Activated CD4-positive, alpha-beta T cell treated with anti-CD3 and anti-CD28 coated beads for 48 hours (primary cell): ENCODE measurements around the gene TGFB1.
"Not testable (repeated sequence)": the region's sequence is repeated elsewhere in the genome, so short reads cannot be mapped to it uniquely, and the experiment has no call there.

Experiments
- DNase-seq: peaks from one replicate; pipeline ENCODE4 v3.0.0-alpha.2; 2020

The TGFB1 gene

DNA sequence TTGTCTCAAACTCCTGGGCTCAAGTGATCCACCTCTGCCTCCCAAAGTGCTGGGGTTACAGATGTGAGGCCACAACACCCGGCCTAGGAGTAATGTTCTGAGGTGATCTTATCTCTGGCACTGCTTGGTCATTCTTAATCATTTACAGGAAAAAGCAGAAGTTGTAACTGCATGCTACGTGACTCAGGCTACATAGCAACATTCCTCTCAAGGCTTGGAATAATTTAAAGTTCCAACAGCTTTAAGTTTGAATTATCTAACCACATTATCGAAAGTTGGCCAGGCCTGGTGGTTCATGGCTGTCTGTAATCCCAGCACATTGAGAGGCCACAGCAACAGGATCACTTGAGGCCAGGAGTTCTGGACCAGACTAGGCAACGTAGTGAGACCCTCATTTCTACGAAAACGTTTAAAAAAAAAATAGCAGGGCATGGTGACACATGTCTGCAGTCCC is 14.2 kb upstream of the TGFB1 start:
- DNase-seq: no peak

DNA sequence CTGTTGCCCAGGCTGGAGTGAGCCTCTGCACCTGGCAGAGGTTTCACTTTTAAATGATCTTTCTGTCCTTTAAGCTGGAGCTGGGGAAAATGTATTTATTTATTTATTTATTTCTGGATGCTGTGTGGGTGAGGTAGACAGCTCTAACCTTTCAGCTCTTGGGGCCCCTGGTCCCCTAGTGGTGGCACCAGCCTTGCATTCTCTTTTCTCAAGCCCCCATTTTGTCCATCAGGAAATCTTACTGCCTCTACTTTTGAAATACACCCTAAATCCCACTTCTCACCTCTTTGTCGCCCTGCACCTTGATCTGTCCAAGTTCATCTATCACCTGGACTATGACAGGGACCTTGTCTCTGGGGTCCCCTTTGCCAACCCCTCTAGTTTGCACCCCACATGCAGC is 12.4 kb upstream of the TGFB1 start:
- DNase-seq: peak; percentile 48

DNA sequence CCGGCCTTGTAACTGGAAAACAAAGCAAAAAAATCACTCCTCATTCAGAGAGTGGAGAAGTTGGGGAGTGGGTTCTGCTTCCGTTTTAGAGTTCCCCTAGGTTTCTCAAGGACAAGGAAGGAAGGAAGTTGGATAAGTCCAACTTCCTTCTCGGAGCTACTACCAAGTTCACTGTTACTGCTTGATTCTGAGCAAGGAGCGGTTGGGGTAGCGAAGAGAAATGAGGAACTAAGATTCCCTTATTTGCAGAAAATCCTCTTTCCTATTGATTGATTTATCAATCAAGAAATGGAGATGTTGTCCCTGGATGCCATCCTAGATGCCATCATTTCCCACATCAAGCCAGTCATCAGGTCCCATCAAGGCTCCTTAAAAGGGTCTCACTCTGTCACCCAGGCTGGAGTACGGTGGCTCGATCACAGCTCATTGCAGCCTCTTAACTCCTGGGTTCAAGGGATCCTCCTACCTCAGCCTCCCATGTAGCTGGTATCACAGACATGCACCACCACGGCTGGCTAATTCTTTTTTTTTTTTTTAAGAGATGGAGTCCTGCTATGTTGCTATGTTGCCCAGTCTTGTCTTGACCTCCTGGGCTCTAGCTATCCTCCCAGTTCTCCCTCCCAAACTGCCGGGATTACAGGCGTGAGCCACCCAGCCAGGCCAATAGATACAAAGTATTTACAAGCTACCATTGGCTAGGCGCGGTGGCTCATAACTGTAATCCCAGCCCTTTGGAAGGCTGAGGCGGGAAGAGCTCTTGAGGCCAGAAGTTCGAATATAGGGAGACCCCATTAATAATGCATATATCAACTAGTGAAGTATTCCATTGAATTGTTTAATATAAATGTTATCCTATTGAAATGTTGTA is 11.0 kb upstream of the TGFB1 start:
- no peak for DNase-seq

- DNase-seq: peak; percentile 98
Observed at GRCh38 chr19:41363753-41364523, 10.2 kb upstream of the TGFB1 start, which contains the start of gene B9D2. Gene B9D2 (minus strand): TSS chr19:41364149. CDS start chr19:41363519, 630 bp downstream.

- DNase-seq: no peak
Observed at GRCh38 chr19:41363371-41363752, 9.6 kb upstream of the TGFB1 start.

GRCh38 chr19:41362143-41362847 is 8.6 kb upstream of the TGFB1 start:
- DNase-seq: no peak

GRCh38 chr19:41359741-41360140 is 6.0 kb upstream of the TGFB1 start:
- DNase-seq: no peak

- no peak for DNase-seq
Observed at GRCh38 chr19:41357746-41358145, 4.0 kb upstream of the TGFB1 start.

- DNase-seq: peak; percentile 43
Observed at GRCh38 chr19:41356984-41357739, 3.4 kb upstream of the TGFB1 start.

DNA sequence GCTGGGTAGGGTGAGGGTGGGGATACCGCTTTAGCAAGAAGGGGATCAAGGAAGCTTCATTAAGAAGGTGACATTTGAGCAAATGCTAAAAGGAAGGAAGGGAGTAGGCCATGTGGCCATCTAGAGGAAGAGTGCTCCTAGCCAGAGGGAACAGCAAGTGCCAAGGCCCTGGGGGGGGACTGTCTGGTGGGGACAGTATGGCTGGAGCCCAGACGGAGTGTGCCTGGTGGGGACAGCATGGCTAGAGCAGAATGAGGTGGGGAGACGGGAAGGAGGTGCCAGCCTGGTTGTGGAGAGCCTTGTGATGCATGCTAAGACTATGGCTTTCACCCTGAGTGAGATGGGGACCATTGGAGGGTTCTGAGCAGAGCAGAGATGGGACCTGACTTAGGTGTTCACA is 2.1 kb upstream of the TGFB1 start:
- no peak for DNase-seq

DNA sequence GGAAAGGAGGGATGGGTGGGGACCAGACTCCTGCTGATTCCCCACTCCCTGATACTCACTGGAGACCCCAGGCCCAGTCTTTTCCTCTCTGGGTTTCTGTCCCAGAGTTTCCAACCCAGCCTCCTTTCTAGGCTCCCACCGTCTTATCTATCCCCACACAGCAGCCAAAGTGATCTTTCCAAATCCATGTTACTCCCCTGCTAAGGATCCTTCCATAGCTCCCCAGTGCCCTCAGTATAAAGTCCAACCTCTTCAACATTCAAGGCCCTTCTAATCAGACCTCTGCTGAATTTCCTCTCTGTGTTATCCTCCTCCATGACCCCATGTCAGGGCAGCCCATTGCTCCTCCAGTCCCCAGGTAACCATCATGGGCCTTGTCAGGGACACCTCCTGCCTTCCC is 1.3 kb upstream of the TGFB1 start:
- no peak for DNase-seq

DNA sequence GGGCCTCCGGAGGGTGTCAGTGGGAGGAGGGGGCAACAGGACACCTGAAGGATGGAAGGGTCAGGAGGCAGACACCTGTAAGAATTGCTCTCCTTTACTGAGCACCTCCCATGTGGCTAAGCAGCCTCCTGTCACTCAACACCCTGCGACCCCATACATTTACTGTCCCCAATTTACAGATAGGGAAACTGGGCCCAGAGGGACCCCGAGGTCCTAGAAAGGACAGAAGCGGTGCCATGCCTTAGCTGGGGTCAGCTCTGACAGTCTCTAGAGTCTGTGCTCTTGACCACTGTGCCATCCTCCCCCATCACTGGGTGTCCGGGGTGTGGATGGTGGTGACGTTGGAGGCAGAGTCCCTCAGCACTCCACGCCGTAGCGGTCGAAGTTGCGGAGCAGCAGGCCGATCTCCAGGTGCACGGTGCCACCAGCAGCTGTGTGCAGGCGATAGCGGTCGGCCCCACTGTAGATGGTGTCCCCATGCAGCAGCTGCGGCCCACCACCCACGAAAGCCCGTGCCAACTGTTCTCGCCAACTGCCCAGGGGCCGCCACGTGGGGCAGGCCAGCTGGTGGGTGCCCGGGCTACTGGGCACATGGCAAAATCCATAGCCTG is 726 bp upstream of the TGFB1 start:
- DNase-seq: no peak

- peak; percentile 84 for DNase-seq
Observed at GRCh38 chr19:41352609-41353465, 885 bp downstream of the TGFB1 start.

DNA sequence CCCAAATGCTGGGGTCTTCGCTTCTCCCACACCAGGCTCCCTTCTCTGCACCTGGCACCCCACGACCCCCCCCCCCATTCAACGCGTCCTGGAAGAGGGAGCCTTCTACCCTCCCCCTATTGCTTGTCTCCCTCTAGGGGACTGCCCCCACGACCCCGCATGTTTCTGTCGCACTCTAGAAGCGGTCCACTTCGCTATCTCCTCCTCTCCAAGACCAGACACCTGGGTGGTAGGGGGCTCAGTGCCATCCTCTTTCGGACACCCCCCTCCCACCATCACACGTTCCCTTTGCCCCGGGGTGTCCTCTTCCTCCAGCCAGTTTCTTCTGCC is 1.5 kb downstream of the TGFB1 start:
- no peak for DNase-seq

DNA sequence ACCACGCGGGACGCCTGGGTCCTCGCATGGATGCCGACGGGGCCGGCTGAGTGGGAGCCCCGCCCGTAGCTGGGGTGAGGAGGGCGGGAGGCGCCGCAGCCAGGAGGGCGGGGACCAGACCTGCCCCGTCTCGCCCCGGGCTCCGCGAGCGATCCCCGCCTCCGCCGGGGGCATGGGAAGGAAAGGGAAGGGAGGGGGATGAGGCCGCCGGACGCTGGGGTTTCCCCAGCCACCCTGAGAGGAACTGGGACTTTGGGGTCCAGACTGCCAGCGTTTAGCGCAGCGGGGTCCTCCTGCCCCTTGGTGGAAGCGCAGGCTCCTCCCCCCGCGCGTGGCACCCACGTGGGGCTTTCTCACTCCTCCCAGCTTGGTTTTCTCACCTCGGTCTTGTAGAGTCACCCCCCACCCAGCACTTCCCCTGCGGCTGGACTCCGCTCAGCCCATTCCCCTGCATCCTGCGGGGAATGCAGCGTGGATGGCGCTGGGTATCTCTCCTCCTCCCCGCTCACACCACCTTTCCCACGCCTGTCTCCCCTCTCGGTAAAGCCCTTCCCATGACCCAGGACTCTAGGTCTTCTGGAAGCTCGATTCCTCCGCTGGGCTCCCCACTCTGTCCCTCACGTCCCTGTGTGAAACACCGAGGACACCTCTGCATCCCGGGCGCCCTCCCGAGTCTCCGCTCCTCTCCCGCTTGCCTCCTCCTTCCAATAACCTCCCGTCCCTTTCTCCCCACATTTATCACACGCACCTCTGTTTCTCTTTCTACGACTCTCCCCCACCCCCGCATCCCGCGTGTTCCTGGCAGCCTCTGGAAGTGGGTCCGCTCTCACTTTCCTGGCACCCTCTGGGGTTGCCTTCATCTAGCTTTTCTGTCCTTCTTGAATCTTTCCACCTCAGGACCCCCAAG is 2.1 kb downstream of the TGFB1 start:
- peak; percentile 86 for DNase-seq

- DNase-seq: no peak
Observed at GRCh38 chr19:41350735-41351338, 2.9 kb downstream of the TGFB1 start.

GRCh38 chr19:41346916-41347315 is 6.8 kb downstream of the TGFB1 start:
- DNase-seq: not testable (repeated sequence)

- DNase-seq: no peak
Observed at GRCh38 chr19:41344162-41344561, 9.6 kb downstream of the TGFB1 start.

GRCh38 chr19:41341669-41342490 is 11.8 kb downstream of the TGFB1 start:
- DNase-seq: no peak
